H1 (cell line): ENCODE measurements around the gene E2F8. TPM values are rescaled to one million over a fixed set of nuclear protein-coding genes. Genes with fewer than 3 reads are reported as not detected.

Source experiments
- CTCF ChIA-PET: fragments of 300-600 bp; sonication (Branson Sonifier 250); formaldehyde crosslinking; loops from one replicate; lab custom pipeline; 2021; ENCODE audit not compliant: partially characterized antibody; lab: Charles Lee
- POLR2A ChIA-PET: fragments of 300-600 bp; sonication (Branson Sonifier 250); formaldehyde crosslinking; loops from one replicate; lab custom pipeline; 2021; ENCODE audit warnings: inconsistent platforms; ENCODE audit not compliant: partially characterized antibody; lab: Charles Lee
- DNase-seq, 2 experiments: peaks; one replicate each; pipeline versions ENCODE4 v3.0.0 to v3.0.0-alpha.2; 2010 to 2022; ENCODE audit warnings: low spot score in 2 of 2, low read depth in 1 of 2, mixed read lengths in 1 of 2
- FAIRE-seq: peaks from 2 replicates; lab custom pipeline; 2011; peaks lifted over from hg19 to GRCh38; lab: Jason Lieb, UNC
- H2AFZ ChIP-seq: 2 replicates; pipeline ENCODE4 v1.8.1; 2012; ENCODE audit warnings: low read length, inconsistent platforms
- H2AK5ac ChIP-seq: 2 replicates; pipeline ENCODE4 v1.6.1; 2013; ENCODE audit warnings: low read depth, low read length
- H2BK120ac ChIP-seq: replicated peaks from 2 replicates; pipeline ENCODE3; 2013; ENCODE audit warnings: low read depth, low read length, inconsistent platforms
- H2BK12ac ChIP-seq: 2 replicates; pipeline ENCODE4 v1.6.1; 2013; ENCODE audit warnings: low read depth, low read length
- H2BK15ac ChIP-seq: 2 replicates; pipeline ENCODE4 v1.6.1; 2013; ENCODE audit warnings: low read length
- H2BK20ac ChIP-seq: 2 replicates; pipeline ENCODE4 v1.6.1; 2013; ENCODE audit warnings: low read length
- H2BK5ac ChIP-seq: 2 replicates; pipeline ENCODE4 v1.6.1; 2013; ENCODE audit warnings: low read depth, low read length
- H3K14ac ChIP-seq: 2 replicates; pipeline ENCODE4 v1.6.1; 2013; ENCODE audit warnings: inconsistent platforms; ENCODE audit not compliant: insufficient read length
- H3K18ac ChIP-seq: 2 replicates; pipeline ENCODE4 v1.6.1; 2013; ENCODE audit warnings: low read length; ENCODE audit errors: extremely low read depth
- H3K23ac ChIP-seq: 2 replicates; pipeline ENCODE4 v1.6.1; 2013; ENCODE audit warnings: inconsistent platforms; ENCODE audit not compliant: insufficient read length
- H3K23me2 ChIP-seq: 2 replicates; pipeline ENCODE4 v1.6.1; 2013; ENCODE audit warnings: low read depth, low read length
- H3K27ac ChIP-seq: 2 replicates; pipeline ENCODE4 v1.6.1; 2011; ENCODE audit warnings: low read depth, low read length, inconsistent platforms
- H3K27me3 ChIP-seq, 4 experiments: replicated peaks in 1 of 4; 1 replicate in 1 of 4; 2 replicates in 3 of 4; pipeline versions ENCODE4 v1.6.1 to v1.8.1; 2011 to 2013; ENCODE audit warnings: low read length in 3 of 4, mild to moderate bottlenecking in 3 of 4, inconsistent platforms in 2 of 4, mixed read lengths in 2 of 4, moderate library complexity in 1 of 4; ENCODE audit not compliant: control insufficient read depth in 3 of 4, insufficient read depth in 3 of 4; ENCODE audit errors: extremely low read depth in 1 of 4
- H3K36me3 ChIP-seq, 4 experiments: 2 replicates each; pipeline versions ENCODE4 v1.6.1 to v1.8.1; 2011 to 2013; ENCODE audit warnings: mild to moderate bottlenecking in 4 of 4, low read length in 3 of 4, moderate library complexity in 2 of 4, control low read depth in 1 of 4, inconsistent platforms in 1 of 4; ENCODE audit not compliant: insufficient read depth in 4 of 4, control insufficient read depth in 2 of 4
- H3K4ac ChIP-seq: replicated peaks from 2 replicates; pipeline ENCODE3; 2013; ENCODE audit warnings: low read length, low read depth, mixed read lengths, inconsistent platforms; ENCODE audit not compliant: insufficient read length
- H3K4me1 ChIP-seq, 4 experiments: replicated peaks in 1 of 4; 1 replicate in 1 of 4; 2 replicates in 3 of 4; pipeline versions ENCODE4 v1.6.1 to v1.8.1; 2011 to 2013; ENCODE audit warnings: low read length in 3 of 4, inconsistent platforms in 2 of 4, mixed read lengths in 1 of 4; ENCODE audit not compliant: insufficient read depth in 4 of 4, control insufficient read depth in 3 of 4
- H3K4me2 ChIP-seq, 2 experiments: 2 replicates each; pipeline versions ENCODE4 v1.6.1 to v1.8.1; 2011 to 2013; ENCODE audit warnings: low read depth in 2 of 2, low read length in 2 of 2, control low read depth in 1 of 2, inconsistent platforms in 1 of 2, mild to moderate bottlenecking in 1 of 2; ENCODE audit not compliant: insufficient read depth in 1 of 2
- H3K4me3 ChIP-seq, 4 experiments: fragments of 200-600, 300-600 bp in 1 of 4; sonication (generic), shearing (Covaris generic), sonication (Bioruptor Twin) in 1 of 4; 2 replicates each; pipeline versions ENCODE4 v1.5.1 to v1.8.1; 2011 to 2016; ENCODE audit warnings: low read length in 4 of 4, low read depth in 3 of 4, control low read depth in 2 of 4, inconsistent platforms in 2 of 4, mild to moderate bottlenecking in 2 of 4, mixed read lengths in 1 of 4, moderate library complexity in 1 of 4; ENCODE audit not compliant: insufficient read depth in 2 of 4; ENCODE audit errors: extremely low read depth in 1 of 4
- H3K56ac ChIP-seq: replicated peaks from 2 replicates; pipeline ENCODE3; 2013; ENCODE audit warnings: low read depth, mild to moderate bottlenecking, mixed read lengths, low read length, inconsistent platforms; ENCODE audit not compliant: insufficient read length
- H3K79me1 ChIP-seq: 2 replicates; pipeline ENCODE4 v1.6.1; 2013; ENCODE audit warnings: low read depth, low read length, control low read depth
- H3K79me2 ChIP-seq, 2 experiments: 2 replicates each; pipeline versions ENCODE4 v1.6.1 to v1.8.1; 2012 to 2013; ENCODE audit warnings: low read length in 2 of 2, mild to moderate bottlenecking in 2 of 2, inconsistent platforms in 1 of 2; ENCODE audit not compliant: insufficient read depth in 2 of 2, control insufficient read depth in 1 of 2
- H3K9ac ChIP-seq, 4 experiments: replicated peaks in 1 of 4; 1 replicate in 1 of 4; 2 replicates in 3 of 4; pipeline versions ENCODE4 v1.6.1 to v1.8.1; 2011 to 2013; ENCODE audit warnings: low read depth in 3 of 4, low read length in 3 of 4, control low read depth in 2 of 4, mild to moderate bottlenecking in 2 of 4, moderate library complexity in 2 of 4, inconsistent platforms in 1 of 4; ENCODE audit errors: extremely low read depth in 1 of 4
- H3K9me3 ChIP-seq, 2 experiments: 2 replicates each; pipeline versions ENCODE4 v1.6.1 to v1.8.1; 2012 to 2013; ENCODE audit warnings: mild to moderate bottlenecking in 2 of 2, moderate library complexity in 2 of 2, control low read depth in 1 of 2, inconsistent platforms in 1 of 2, low read depth in 1 of 2, low read length in 1 of 2, mixed read lengths in 1 of 2; ENCODE audit not compliant: insufficient read depth in 2 of 2
- H4K20me1 ChIP-seq, 2 experiments: replicated peaks in 1 of 2; 2 replicates each; pipeline versions ENCODE3 to v1.8.1; 2011 to 2013; ENCODE audit warnings: inconsistent platforms in 2 of 2, low read length in 2 of 2, mild to moderate bottlenecking in 1 of 2; ENCODE audit not compliant: insufficient read depth in 2 of 2, control insufficient read depth in 1 of 2
- H4K5ac ChIP-seq: 2 replicates; pipeline ENCODE4 v1.6.1; 2013; ENCODE audit warnings: low read length, low read depth, mixed read lengths, inconsistent platforms; ENCODE audit not compliant: insufficient read length
- H4K8ac ChIP-seq: 2 replicates; pipeline ENCODE4 v1.8.0; 2013; ENCODE audit warnings: mild to moderate bottlenecking, moderate library complexity, low read length, inconsistent platforms; ENCODE audit not compliant: insufficient read depth; ENCODE audit errors: extremely low read depth
- H4K91ac ChIP-seq: replicated peaks from 2 replicates; pipeline ENCODE3; 2013; ENCODE audit warnings: low read length, mixed read lengths, inconsistent platforms; ENCODE audit not compliant: insufficient read length
- YY1 ChIP-seq: IDR thresholded peaks from 2 replicates; pipeline ENCODE4 v1.6.1; 2011; ENCODE audit warnings: low read depth, mild to moderate bottlenecking, low read length
- whole genome bisulfite sequencing, 2 experiments: shearing (Covaris generic) in 1 of 2; methylation state at CpG; one replicate each; pipeline versions ENCODE4 v1.1.6 to v1.1.7; 2013 to 2015; ENCODE audit warnings: low lambda C conversion rate in 2 of 2, mixed read lengths in 2 of 2, inconsistent platforms in 1 of 2, low coverage in 1 of 2, missing lambda C conversion rate in 1 of 2; ENCODE audit not compliant: insufficient replicate concordance in 2 of 2, insufficient coverage in 1 of 2, insufficient read length in 1 of 2; ENCODE audit errors: extremely low coverage in 1 of 2, missing lambda C conversion rate in 1 of 2; 5-methylcytosine and 5-hydroxymethylcytosine counted together
- polyA plus RNA-seq, 7 experiments: library from polyadenylated mRNA; depleted of rRNA in 3 of 7; stranded (reverse) in 5 of 7; unstranded in 2 of 7; fragments of >200 nt in 5 of 7; fragments of 200-250 nt in 2 of 7; gene quantifications; 1 replicate in 5 of 7; 2 replicates in 1 of 7; 4 replicates in 1 of 7; pipeline versions ENCODE4 v1.2.1 to v1.2.3, GENCODE V29; 2011 to 2013; ENCODE audit warnings: missing spikeins in 2 of 7, mixed read lengths in 2 of 7
- total RNA-seq: library from RNA; stranded (reverse); fragmentation: NEBNext Ultra II Directional; extraction: Animal tissue kit (Norgen Biotek cat#: 25700); gene quantifications from 2 replicates; pipeline ENCODE4 v1.2.1, GENCODE V29; 2021

The E2F8 gene
- total and polyA plus RNA-seq, 2 of the 8 experiments (the other 6 are each of a cell fraction or from before 2014, with no cell fraction given), result 5.4 to 11.4 TPM

DNA sequence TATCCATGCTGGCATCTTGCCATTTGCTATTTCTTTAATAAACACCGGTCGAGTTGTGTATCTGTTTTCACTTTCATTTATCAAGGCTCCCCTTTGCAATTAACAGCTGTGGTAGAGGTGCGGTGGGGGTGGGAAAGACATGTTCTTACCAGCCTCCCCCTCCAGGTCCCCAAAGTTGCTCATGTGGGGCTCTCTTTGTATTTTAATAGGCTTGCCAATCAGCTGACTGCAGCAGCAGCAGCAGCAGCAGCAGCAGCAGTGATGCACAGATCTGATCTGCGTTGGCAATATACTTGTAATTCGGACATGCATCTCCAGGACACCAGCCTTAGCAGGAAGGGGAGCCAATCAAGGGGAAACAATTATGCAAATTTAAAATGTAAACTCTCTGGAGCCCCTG is 40.3 kb upstream of the E2F8 start:
- peak overlapping the region; percentile 65; the same call in 1 of the 2 replicates for H2AFZ ChIP-seq
- no peak overlapping the region for H3K23ac ChIP-seq
- no peaks in the 10 kb centered on the region for H3K23me2 ChIP-seq
- POLR2A ChIA-PET, result no interaction called here
- H3K56ac ChIP-seq, result no peak overlapping the region
- no peak overlapping the region for H2BK120ac ChIP-seq
- H3K9ac ChIP-seq, result no peak overlapping the region
- FAIRE-seq (no peak), DNase-seq (no peak)
- no peak overlapping the region for H2BK12ac ChIP-seq
- CTCF ChIA-PET, result interaction anchor here (0.6 to 5.5 kb wide), 7 partner anchors 22 to 280 kb away, joined by 3 to 20 read pairs (median 4); no protein-coding TSS in a partner anchor
- no peak overlapping the region for H2BK5ac ChIP-seq
- no peaks in the 10 kb centered on the region for H3K9me3 ChIP-seq
- no peak overlapping the region for H4K8ac ChIP-seq
- H2BK20ac ChIP-seq, result no peak overlapping the region
- H2AK5ac ChIP-seq, result no peak overlapping the region
- no peak overlapping the region for H3K18ac ChIP-seq
- H3K27me3 ChIP-seq, result no peaks in the 10 kb centered on the region
- H3K79me1 ChIP-seq, result no peaks in the 10 kb centered on the region
- H4K5ac ChIP-seq, result no peak overlapping the region
- no peaks in the 10 kb centered on the region for H3K79me2 ChIP-seq
- H3K27ac ChIP-seq, result no peak overlapping the region
- no peak overlapping the region for H4K91ac ChIP-seq
- H2BK15ac ChIP-seq, result no peak overlapping the region
- H3K4me2 ChIP-seq, result no peak overlapping the region
- H3K4me1 ChIP-seq, result peaks cover 0 to 11% (median 6%) of the 10 kb centered on the region in 4 experiments; a peak in 3 of 7 replicates
- no peak overlapping the region for H3K4ac ChIP-seq
- no peak overlapping the region for H3K4me3 ChIP-seq
- WGBS, 2 experiments, result 76% methylated on average over 5 of the region's 5 CpGs; no CpG with 5 or more reads in 1 of the 2 experiments
- no peaks in the 10 kb centered on the region for H4K20me1 ChIP-seq
- TF ChIP-seq YY1, result no peak
- H3K36me3 ChIP-seq, result no peaks in the 10 kb centered on the region
- H3K14ac ChIP-seq, result no peak overlapping the region
